Activated CD4-positive, alpha-beta memory T cell treated with anti-CD3 and anti-CD28 coated beads, Interleukin-2, amount 10 ng/mL, durations not matched to agents 7 days and 5 days (primary cell): Measurements from ENCODE around the gene ADGRA3. TPM values are rescaled to one million over a fixed set of nuclear protein-coding genes. Genes with fewer than 3 reads are reported as not detected.

Source experiments
- CTCF ChIA-PET: fragments of 350-600 bp; sonication (Branson Sonifier 250); formaldehyde crosslinking; loops from one replicate; lab custom pipeline; 2021; ENCODE audit warnings: antibody characterized with exemption, inconsistent platforms; lab: Charles Lee
- POLR2A ChIA-PET: fragments of 350-600 bp; sonication (Branson Sonifier 250); formaldehyde crosslinking; loops from one replicate; lab custom pipeline; 2021; ENCODE audit warnings: antibody characterized with exemption; lab: Charles Lee
- DNase-seq: peaks from one replicate; pipeline ENCODE4 v3.0.0-alpha.2; 2020
- H3K27ac Mint-ChIP-seq: one replicate; pipeline ENCODE4 v1.8.0; 2021; ENCODE audit warnings: mild to moderate bottlenecking, mixed read lengths
- H3K27me3 Mint-ChIP-seq: one replicate; pipeline ENCODE4 v1.8.0; 2021; ENCODE audit warnings: mixed read lengths
- H3K36me3 Mint-ChIP-seq: one replicate; pipeline ENCODE4 v1.8.0; 2021; ENCODE audit warnings: low read depth, mixed read lengths
- H3K4me1 Mint-ChIP-seq: one replicate; pipeline ENCODE4 v1.8.0; 2021; ENCODE audit warnings: mixed read lengths
- H3K4me3 Mint-ChIP-seq: one replicate; pipeline ENCODE4 v1.8.0; 2021; ENCODE audit warnings: mild to moderate bottlenecking, mixed read lengths
- H3K9me3 Mint-ChIP-seq: one replicate; pipeline ENCODE4 v1.8.0; 2021; ENCODE audit warnings: mixed read lengths
- total RNA-seq, 2 experiments: library from RNA; stranded (reverse); gene quantifications; one replicate each; pipeline ENCODE4 v1.2.3, GENCODE V29; 2021

Gene ADGRA3
- total RNA-seq, 2 experiments from 2014 or later, result 0.18 to 0.50 TPM

DNA sequence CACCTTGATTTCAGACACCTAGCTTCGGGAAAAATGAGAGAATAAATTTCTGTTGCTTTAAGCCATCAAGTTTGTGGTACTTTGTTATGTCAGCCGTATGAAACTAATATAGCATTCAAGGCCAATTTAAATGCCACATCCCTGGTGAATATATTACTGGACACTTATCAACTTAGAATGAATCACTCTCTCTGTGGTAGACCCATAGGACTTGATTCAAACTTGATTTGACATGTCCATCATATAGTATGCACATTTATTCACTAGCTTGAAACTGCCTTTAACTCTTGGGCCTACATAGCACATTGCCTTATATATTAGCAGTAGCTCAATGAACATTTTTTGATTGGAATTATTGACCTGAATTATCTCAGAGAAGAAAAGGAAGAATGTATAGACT is 172.3 kb downstream of the ADGRA3 start:
- no peaks in the 10 kb centered on the region for H3K36me3 Mint-ChIP-seq
- no peak overlapping the region for H3K27ac Mint-ChIP-seq
- ChIA-PET CTCF (no interaction called here), POLR2A (no interaction called here)
- H3K4me3 Mint-ChIP-seq, result no peak overlapping the region
- no peaks in the 10 kb centered on the region for H3K4me1 Mint-ChIP-seq
- H3K9me3 Mint-ChIP-seq, result peaks cover 7% of the 10 kb centered on the region
- no peaks in the 10 kb centered on the region for H3K27me3 Mint-ChIP-seq
- DNase-seq, result no peak

DNA sequence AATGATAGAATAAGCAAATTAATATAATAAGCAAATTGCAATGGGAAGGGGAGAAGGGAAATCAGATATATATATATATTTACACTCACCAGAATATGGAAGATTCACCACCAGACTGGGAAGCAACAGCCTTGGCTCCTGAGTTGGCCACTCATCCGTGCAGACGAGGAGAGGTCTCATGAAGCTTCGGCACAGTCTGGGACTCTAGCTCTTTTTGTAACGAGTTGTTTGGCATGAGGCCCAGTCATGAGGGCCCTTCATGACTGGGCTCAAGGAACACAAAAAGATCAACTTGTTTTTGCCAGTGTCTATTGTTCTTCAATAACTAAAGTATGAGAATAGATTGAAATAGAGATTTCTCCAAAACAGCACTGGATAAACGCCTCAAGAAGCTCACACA is 176.4 kb downstream of the ADGRA3 start:
- H3K27ac Mint-ChIP-seq, result no peak overlapping the region
- H3K9me3 Mint-ChIP-seq, result peaks cover 12% of the 10 kb centered on the region
- ChIA-PET POLR2A (no interaction called here), CTCF (no interaction called here)
- H3K27me3 Mint-ChIP-seq, result no peaks in the 10 kb centered on the region
- no peak for DNase-seq
- H3K4me3 Mint-ChIP-seq, result no peak overlapping the region
- H3K36me3 Mint-ChIP-seq, result no peaks in the 10 kb centered on the region
- no peaks in the 10 kb centered on the region for H3K4me1 Mint-ChIP-seq

DNA sequence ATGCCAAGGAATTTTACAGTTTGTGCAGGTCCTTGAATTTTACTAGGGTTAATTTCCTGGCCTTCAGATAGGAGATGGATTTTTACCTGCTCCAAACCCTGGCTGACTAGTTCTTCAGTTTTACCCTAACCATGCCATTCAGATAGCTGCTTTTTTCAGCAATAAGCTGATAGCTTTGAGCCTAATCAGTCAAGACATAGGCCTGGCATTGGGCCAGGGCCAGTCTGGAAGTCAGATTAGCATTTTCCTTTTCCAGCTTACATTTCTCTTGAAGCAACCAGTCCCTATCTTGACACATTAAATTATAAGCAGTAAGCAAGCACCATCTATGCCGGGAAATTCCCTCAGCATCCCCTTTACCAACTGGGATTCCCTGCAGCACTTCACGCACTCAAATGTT is 177.1 kb downstream of the ADGRA3 start:
- DNase-seq, result no peak
- H3K27ac Mint-ChIP-seq, result no peak overlapping the region
- H3K27me3 Mint-ChIP-seq, result no peaks in the 10 kb centered on the region
- ChIA-PET CTCF (no interaction called here), POLR2A (no interaction called here)
- no peaks in the 10 kb centered on the region for H3K4me1 Mint-ChIP-seq
- no peak overlapping the region for H3K4me3 Mint-ChIP-seq
- no peaks in the 10 kb centered on the region for H3K36me3 Mint-ChIP-seq
- H3K9me3 Mint-ChIP-seq, result peaks cover 12% of the 10 kb centered on the region

Other genes starting within 250 kb of the ADGRA3 start
- not detected for gene GBA3, start 176.9 kb upstream of the ADGRA3 start, total RNA-seq